Progenitor cell of endocrine pancreas (in vitro differentiated cells): ENCODE data around the gene SLC9A3. TPM values are rescaled to one million over a fixed set of nuclear protein-coding genes. Genes with fewer than 3 reads are reported as not detected.

ENCODE experiments used
- DNase-seq: peaks from one replicate; pipeline ENCODE4 v3.0.0; 2021; ENCODE audit warnings: low spot score; ENCODE audit not compliant: unreplicated experiment
- H3K27ac Mint-ChIP-seq: 2 replicates; pipeline ENCODE4 v1.8.0; 2021; ENCODE audit warnings: mild to moderate bottlenecking, moderate library complexity, mixed read lengths
- H3K27me3 Mint-ChIP-seq: 2 replicates; pipeline ENCODE4 v1.8.0; 2021; ENCODE audit warnings: mixed read lengths
- H3K36me3 Mint-ChIP-seq: 2 replicates; pipeline ENCODE4 v1.8.0; 2022; ENCODE audit warnings: mixed read lengths; ENCODE audit not compliant: insufficient read depth
- H3K4me1 Mint-ChIP-seq: 2 replicates; pipeline ENCODE4 v1.8.0; 2021; ENCODE audit warnings: low read depth, mixed read lengths
- H3K4me3 Mint-ChIP-seq: 2 replicates; pipeline ENCODE4 v1.8.0; 2021; ENCODE audit warnings: low read depth, mild to moderate bottlenecking, moderate library complexity, mixed read lengths
- H3K9me3 Mint-ChIP-seq: 2 replicates; pipeline ENCODE4 v1.8.0; 2021; ENCODE audit warnings: low read depth, mixed read lengths
- total RNA-seq: library from RNA; stranded (reverse); gene quantifications from 2 replicates; pipeline ENCODE4 v1.2.1, GENCODE V29; 2021
- TF ChIP-seq, protein P1 (sequence below): fragments of 200-600 bp; sonication (generic); IDR thresholded peaks from one replicate; pipeline ENCODE4 v1.5.0; 2021; ENCODE audit warnings: antibody characterized with exemption, mild to moderate bottlenecking; ENCODE audit not compliant: unreplicated experiment

The SLC9A3 gene
- total RNA-seq, 1 donor from 2014 or later: 1.7 TPM

GRCh38 chr5:525916-526315 is 1.7 kb upstream of the SLC9A3 start:
- H3K27me3 Mint-ChIP-seq: peaks cover 77% of the 10 kb centered on the region
- H3K4me1 Mint-ChIP-seq: peaks cover 16% of the 10 kb centered on the region
- no peaks in the 10 kb centered on the region for H3K9me3 Mint-ChIP-seq
- no peaks in the 10 kb centered on the region for H3K36me3 Mint-ChIP-seq
- TF ChIP-seq, protein P1, sequence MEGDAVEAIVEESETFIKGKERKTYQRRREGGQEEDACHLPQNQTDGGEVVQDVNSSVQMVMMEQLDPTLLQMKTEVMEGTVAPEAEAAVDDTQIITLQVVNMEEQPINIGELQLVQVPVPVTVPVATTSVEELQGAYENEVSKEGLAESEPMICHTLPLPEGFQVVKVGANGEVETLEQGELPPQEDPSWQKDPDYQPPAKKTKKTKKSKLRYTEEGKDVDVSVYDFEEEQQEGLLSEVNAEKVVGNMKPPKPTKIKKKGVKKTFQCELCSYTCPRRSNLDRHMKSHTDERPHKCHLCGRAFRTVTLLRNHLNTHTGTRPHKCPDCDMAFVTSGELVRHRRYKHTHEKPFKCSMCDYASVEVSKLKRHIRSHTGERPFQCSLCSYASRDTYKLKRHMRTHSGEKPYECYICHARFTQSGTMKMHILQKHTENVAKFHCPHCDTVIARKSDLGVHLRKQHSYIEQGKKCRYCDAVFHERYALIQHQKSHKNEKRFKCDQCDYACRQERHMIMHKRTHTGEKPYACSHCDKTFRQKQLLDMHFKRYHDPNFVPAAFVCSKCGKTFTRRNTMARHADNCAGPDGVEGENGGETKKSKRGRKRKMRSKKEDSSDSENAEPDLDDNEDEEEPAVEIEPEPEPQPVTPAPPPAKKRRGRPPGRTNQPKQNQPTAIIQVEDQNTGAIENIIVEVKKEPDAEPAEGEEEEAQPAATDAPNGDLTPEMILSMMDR: no peak
- no peak overlapping the region for H3K4me3 Mint-ChIP-seq
- no peak for DNase-seq
- H3K27ac Mint-ChIP-seq: no peak overlapping the region

- peaks cover 16% of the 10 kb centered on the region for H3K4me1 Mint-ChIP-seq
- no peak for DNase-seq
- H3K27me3 Mint-ChIP-seq: peaks cover 72% of the 10 kb centered on the region
- no peaks in the 10 kb centered on the region for H3K36me3 Mint-ChIP-seq
- no peaks in the 10 kb centered on the region for H3K9me3 Mint-ChIP-seq
- TF ChIP-seq, protein P1: no peak
- peak overlapping the region; percentile 58 for H3K4me3 Mint-ChIP-seq
- no peak overlapping the region for H3K27ac Mint-ChIP-seq
These were observed 918 bp upstream of the SLC9A3 start for GRCh38 chr5:524973-525761.

- no peak overlapping the region for H3K27ac Mint-ChIP-seq
- H3K9me3 Mint-ChIP-seq: no peaks in the 10 kb centered on the region
- peaks cover 16% of the 10 kb centered on the region for H3K4me1 Mint-ChIP-seq
- no peaks in the 10 kb centered on the region for H3K36me3 Mint-ChIP-seq
- H3K27me3 Mint-ChIP-seq: peaks cover 61% of the 10 kb centered on the region
- TF ChIP-seq, protein P1: no peak
- DNase-seq: no peak
- peak overlapping the region; percentile 35 for H3K4me3 Mint-ChIP-seq
These were observed 617 bp downstream of the SLC9A3 start for GRCh38 chr5:523441-524222.

DNA sequence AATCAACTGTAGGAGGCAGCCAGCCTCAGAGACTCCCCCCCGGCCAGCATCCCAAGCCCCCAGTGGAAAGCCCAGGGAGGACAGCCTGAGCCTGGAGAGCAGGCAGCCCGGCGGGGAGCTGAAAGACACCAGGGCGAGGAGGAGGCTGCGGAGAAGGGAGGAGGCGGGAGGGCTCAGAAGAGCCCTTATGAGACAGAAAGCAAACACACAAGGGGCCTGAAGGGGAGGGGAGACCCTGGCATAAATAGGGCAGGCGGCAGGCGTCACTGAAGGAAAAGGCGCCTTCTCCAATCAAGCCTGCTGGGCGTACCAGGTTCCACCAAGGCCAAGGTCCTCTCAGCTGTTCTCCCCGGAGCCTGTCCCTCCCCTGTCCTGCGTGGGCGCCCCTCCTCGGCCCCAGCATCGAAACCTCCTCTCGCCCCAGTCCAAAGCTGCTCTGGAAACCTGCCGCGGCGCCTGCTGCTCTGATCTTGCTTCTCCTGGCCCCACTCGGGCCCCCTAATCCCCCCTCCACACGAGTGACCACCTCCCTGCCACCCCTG is 1.3 kb downstream of the SLC9A3 start:
- Mint-ChIP-seq H3K27ac (no peak overlapping the region), H3K4me1 (peaks cover 16% of the 10 kb centered on the region), H3K9me3 (no peaks in the 10 kb centered on the region), H3K36me3 (no peaks in the 10 kb centered on the region), H3K4me3 (no peak overlapping the region), H3K27me3 (peaks cover 61% of the 10 kb centered on the region)
- TF ChIP-seq, protein P1: no peak
- DNase-seq: no peak

- Mint-ChIP-seq H3K27me3 (peaks cover 62% of the 10 kb centered on the region), H3K36me3 (no peaks in the 10 kb centered on the region), H3K27ac (no peak overlapping the region), H3K9me3 (no peaks in the 10 kb centered on the region), H3K4me1 (peaks cover 16% of the 10 kb centered on the region), H3K4me3 (no peak overlapping the region)
- DNase-seq: no peak
- TF ChIP-seq, protein P1: no peak
These were observed 2.1 kb downstream of the SLC9A3 start for GRCh38 chr5:522116-522515.
